ENCODE results near the gene TPST1. TPM values are rescaled to one million over a fixed set of nuclear protein-coding genes. Genes with fewer than 3 reads are reported as not detected.

The TPST1 gene
- total and polyA plus RNA-seq, 9 of the 15 experiments (the other 6 are each of a cell fraction or from before 2014, with no cell fraction given) = 0.15 to 2.2 (median 0.53) TPM

DNA sequence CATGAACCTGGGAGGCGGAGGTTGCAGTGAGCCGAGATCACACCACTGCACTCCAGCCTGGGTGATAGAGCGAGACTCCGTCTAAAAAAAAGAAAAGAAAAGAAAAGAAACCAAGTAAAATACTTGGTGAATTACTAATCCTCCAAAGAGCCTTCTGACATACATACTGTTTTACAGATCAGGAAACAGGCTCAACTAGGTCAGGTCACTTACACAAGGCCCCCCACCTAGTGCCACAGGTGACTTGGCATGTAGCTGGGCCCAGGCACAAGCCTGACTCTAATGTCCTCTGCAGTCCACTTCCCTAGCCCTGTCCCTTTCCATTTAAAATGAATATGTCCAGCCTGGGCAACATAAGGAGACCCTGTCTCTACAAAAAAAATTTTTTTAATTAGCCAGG is 157.0 kb downstream of the TPST1 start:
- DNase-seq (ENCODE audit: extremely low read depth in 1 of 4, low spot score in 3 of 4) = no peak
- Histone ChIP-seq H3K4me3 (no peak overlapping the region), H2AFZ (ENCODE audit: low read depth, low read length) (no peak overlapping the region), H4K20me1 (replicated peaks; ENCODE audit: control insufficient read depth, insufficient read depth, low read length) (no peaks in the 10 kb centered on the region; the same call in 1 of the 2 replicates), H3K4me1 (replicated peaks in 1 of 2; ENCODE audit: control insufficient read depth in 2 of 2, insufficient read depth in 2 of 2, low read length in 2 of 2) (no peaks in the 10 kb centered on the region), H3K9me3 (replicated peaks; ENCODE audit: control insufficient read depth, insufficient read depth, low read depth, low read length) (no peaks in the 10 kb centered on the region), H3K27me3 (ENCODE audit: control insufficient read depth in 2 of 2, insufficient read depth in 2 of 2, low read length in 2 of 2) (peaks cover 15 to 54% of the 10 kb centered on the region in 2 experiments), H3K36me3 (ENCODE audit: control insufficient read depth, insufficient read depth, low read length) (no peaks in the 10 kb centered on the region), H3K27ac (ENCODE audit: extremely low read depth, low read depth, low read length) (no peak overlapping the region), H3K4me2 (ENCODE audit: insufficient read depth, low read length) (no peak overlapping the region), H3K9ac (ENCODE audit: insufficient read depth in 1 of 2, low read depth in 2 of 2, low read length in 2 of 2) (no peak overlapping the region), H3K79me2 (ENCODE audit: control insufficient read depth, insufficient read depth, low read length) (no peaks in the 10 kb centered on the region), H3K9me1 (ENCODE audit: control insufficient read depth, insufficient read depth, low read length) (no peaks in the 10 kb centered on the region)
- BruUV-seq (replicated peaks) = no TSS peak
- no peak for FAIRE-seq
- intact Hi-C loops (cut with micrococcal nuclease) = no loop called here
- WGBS (ENCODE audit: insufficient coverage, low coverage, missing lambda C conversion rate) = no CpG with 5 or more reads among the region's 4 CpGs
- ChIA-PET POLR2A (no interaction called here), CTCF (ENCODE audit: low intra/inter-chr PET ratio) (no interaction called here)
- no peak for ATAC-seq
- in situ Hi-C loops (cut with MboI) = no loop called here
- TF ChIP-seq E2F3 (CRISPR knock-in tag; IDR thresholded peaks at IDR 0.05) (no peak), ZNF324 (CRISPR knock-in tag; IDR thresholded peaks at IDR 0.05) (no peak), ZNF586 (CRISPR knock-in tag; conservative IDR thresholded peaks at IDR 0.05) (no peak), MEF2A (IDR thresholded peaks at IDR 0.05; ENCODE audit: control insufficient read depth, low read depth, low read length) (no peak), GTF2A2 (tag; IDR thresholded peaks at IDR 0.05) (no peak), JUND (IDR thresholded peaks at IDR 0.05; ENCODE audit: borderline replicate concordance, low read depth, low read length) (no peak), JUND (tag; IDR thresholded peaks at IDR 0.05; ENCODE audit: borderline replicate concordance, low read depth, low read length) (no peak), SIN3B (IDR thresholded peaks at IDR 0.05; ENCODE audit: low read depth) (no peak), ZNF124 (CRISPR knock-in tag; IDR thresholded peaks at IDR 0.05) (no peak), TSC22D4 (tag; IDR thresholded peaks at IDR 0.05) (no peak), ZNF766 (CRISPR knock-in tag; conservative IDR thresholded peaks at IDR 0.05) (no peak)
- TF ChIP-seq, protein P1, sequence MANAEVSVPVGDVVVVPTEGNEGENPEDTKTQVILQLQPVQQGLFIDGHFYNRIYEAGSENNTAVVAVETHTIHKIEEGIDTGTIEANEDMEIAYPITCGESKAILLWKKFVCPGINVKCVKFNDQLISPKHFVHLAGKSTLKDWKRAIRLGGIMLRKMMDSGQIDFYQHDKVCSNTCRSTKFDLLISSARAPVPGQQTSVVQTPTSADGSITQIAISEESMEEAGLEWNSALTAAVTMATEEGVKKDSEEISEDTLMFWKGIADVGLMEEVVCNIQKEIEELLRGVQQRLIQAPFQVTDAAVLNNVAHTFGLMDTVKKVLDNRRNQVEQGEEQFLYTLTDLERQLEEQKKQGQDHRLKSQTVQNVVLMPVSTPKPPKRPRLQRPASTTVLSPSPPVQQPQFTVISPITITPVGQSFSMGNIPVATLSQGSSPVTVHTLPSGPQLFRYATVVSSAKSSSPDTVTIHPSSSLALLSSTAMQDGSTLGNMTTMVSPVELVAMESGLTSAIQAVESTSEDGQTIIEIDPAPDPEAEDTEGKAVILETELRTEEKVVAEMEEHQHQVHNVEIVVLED (CRISPR knock-in tag; IDR thresholded peaks at IDR 0.05) = no peak
- TF ChIP-seq, protein P2, sequence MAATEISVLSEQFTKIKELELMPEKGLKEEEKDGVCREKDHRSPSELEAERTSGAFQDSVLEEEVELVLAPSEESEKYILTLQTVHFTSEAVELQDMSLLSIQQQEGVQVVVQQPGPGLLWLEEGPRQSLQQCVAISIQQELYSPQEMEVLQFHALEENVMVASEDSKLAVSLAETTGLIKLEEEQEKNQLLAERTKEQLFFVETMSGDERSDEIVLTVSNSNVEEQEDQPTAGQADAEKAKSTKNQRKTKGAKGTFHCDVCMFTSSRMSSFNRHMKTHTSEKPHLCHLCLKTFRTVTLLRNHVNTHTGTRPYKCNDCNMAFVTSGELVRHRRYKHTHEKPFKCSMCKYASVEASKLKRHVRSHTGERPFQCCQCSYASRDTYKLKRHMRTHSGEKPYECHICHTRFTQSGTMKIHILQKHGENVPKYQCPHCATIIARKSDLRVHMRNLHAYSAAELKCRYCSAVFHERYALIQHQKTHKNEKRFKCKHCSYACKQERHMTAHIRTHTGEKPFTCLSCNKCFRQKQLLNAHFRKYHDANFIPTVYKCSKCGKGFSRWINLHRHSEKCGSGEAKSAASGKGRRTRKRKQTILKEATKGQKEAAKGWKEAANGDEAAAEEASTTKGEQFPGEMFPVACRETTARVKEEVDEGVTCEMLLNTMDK (IDR thresholded peaks at IDR 0.05; ENCODE audit: borderline replicate concordance, insufficient read depth, low read depth, low read length, poor library complexity, severe bottlenecking) = no peak
- TF ChIP-seq, protein P3, sequence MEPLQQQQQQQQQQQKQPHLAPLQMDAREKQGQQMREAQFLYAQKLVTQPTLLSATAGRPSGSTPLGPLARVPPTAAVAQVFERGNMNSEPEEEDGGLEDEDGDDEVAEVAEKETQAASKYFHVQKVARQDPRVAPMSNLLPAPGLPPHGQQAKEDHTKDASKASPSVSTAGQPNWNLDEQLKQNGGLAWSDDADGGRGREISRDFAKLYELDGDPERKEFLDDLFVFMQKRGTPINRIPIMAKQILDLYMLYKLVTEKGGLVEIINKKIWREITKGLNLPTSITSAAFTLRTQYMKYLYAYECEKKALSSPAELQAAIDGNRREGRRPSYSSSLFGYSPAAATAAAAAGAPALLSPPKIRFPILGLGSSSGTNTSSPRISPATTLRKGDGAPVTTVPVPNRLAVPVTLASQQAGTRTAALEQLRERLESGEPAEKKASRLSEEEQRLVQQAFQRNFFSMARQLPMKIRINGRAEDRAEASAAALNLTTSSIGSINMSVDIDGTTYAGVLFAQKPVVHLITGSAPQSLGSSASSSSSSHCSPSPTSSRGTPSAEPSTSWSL (CRISPR knock-in tag; IDR thresholded peaks at IDR 0.05; ENCODE audit: borderline replicate concordance) = no peak
- TF ChIP-seq, protein P4, sequence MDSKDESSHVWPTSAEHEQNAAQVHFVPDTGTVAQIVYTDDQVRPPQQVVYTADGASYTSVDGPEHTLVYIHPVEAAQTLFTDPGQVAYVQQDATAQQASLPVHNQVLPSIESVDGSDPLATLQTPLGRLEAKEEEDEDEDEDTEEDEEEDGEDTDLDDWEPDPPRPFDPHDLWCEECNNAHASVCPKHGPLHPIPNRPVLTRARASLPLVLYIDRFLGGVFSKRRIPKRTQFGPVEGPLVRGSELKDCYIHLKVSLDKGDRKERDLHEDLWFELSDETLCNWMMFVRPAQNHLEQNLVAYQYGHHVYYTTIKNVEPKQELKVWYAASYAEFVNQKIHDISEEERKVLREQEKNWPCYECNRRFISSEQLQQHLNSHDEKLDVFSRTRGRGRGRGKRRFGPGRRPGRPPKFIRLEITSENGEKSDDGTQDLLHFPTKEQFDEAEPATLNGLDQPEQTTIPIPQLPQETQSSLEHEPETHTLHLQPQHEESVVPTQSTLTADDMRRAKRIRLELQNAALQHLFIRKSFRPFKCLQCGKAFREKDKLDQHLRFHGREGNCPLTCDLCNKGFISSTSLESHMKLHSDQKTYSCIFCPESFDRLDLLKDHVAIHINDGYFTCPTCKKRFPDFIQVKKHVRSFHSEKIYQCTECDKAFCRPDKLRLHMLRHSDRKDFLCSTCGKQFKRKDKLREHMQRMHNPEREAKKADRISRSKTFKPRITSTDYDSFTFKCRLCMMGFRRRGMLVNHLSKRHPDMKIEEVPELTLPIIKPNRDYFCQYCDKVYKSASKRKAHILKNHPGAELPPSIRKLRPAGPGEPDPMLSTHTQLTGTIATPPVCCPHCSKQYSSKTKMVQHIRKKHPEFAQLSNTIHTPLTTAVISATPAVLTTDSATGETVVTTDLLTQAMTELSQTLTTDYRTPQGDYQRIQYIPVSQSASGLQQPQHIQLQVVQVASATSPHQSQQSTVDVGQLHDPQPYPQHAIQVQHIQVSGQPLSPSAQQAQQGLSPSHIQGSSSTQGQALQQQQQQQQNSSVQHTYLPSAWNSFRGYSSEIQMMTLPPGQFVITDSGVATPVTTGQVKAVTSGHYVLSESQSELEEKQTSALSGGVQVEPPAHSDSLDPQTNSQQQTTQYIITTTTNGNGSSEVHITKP (IDR thresholded peaks at IDR 0.05; ENCODE audit: partially characterized antibody) = no peak

Measured in K562 (cell line).